DMS153 (cell line): ENCODE results near the gene TTC33.
A peak's percentile ranks its signal among the peaks of the same experiment; 100 is the strongest.
"Not testable (repeated sequence)": the region's sequence is repeated elsewhere in the genome, so short reads cannot be mapped to it uniquely, and the experiment has no call there.

Source experiments
- DNase-seq: peaks from one replicate; lab custom pipeline; 2025; lab: John Stamatoyannopoulos, UW

Gene TTC33

DNA sequence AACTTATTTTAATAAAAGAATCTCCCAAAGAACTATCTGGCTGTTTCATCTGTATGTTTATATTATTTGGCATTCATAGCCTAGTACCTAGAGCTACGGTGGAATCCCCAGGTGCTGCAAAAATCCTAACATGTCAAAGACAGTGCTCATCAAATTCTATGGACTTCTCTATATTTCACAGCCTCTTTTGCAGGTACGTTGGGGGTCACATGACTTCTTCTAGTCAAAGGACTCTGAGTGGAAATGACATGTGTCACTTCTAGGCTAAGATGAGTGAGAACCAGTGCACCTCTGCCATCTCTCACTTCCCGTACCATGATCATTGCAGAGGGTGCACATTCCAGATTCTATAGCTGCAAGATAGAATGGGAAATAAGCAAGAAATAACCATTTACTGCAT is 148.6 kb downstream of the TTC33 start:
- no peak for DNase-seq

DNA sequence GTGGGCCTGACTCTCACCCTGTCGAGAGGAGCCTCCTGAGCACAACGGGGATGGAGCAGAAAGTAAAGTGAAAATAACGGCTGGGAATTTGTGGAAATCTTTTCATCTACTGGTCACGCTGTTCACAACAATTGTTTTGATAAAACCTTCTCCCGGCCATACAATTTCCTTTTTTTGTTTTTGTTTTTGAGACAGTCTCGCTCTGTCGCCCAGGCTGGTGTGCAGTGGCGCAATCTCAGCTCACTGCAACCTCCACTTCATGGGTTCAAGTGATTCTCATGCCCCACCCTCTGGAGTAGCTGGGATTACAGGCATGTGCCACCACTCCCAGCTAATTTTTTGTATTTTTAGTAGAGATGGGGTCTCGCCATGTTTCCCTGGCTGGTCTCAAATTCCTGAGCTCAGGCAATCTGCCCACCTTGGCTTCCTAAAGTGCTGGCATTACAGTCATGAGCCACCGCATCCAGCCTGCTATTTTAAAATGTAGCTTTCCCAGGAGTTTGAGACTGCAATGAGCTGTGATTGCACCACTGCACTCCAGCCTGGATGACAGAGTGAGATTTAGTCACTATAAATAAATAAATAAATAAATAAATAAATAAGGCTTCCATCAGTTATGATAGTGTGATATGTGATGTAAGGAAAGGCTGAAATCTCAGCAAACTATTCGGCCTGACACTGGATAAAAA is 149.5 kb downstream of the TTC33 start:
- no peak for DNase-seq

DNA sequence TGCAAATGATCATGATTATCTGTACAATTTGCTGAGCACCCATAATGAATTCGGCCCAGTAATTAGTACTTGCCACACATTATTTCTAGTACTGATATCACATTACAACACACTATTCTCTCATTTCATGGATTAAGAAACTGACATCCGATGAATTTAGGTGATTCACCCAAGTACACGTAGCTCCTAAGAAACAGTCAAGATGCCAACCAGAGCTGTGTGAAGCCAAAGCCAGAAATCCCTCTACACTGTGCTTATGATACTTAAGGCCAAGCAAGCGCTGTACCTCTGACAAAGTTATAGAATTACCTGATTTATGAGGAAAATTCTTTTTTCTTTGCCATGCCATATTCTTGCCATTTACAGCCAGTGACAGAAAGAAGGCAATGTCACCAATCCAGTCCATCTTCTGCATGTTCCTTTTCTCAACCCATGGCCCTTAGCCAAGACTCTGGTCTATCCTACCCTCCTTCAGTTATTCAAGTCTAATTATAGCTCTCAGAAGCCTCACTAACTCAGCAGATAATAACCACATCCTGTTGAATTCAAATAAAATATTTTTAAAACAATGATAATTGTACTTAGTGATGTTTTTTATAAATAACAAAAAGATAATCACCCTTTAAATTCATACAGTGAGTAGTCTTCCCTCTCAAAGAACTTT is 150.3 kb downstream of the TTC33 start:
- no peak for DNase-seq

DNA sequence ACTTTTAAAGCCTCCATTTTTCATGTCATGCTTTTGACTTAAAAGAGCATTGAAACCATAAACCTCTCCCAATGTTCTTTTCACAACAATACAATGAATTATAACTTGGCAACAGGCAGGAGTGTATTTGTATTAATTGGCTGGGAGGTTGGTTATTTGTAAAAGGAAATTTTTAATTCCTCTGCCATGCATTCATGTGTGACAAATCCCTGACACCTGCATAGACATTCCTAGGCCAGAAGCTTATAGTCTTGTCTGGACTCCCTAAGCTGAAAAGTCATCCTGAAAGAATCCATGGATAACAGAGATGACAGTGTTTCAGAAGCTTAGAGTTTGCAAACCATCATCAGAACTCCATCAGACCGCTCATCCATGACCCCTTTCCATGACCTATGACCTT is 152.4 kb downstream of the TTC33 start:
- no peak for DNase-seq

DNA sequence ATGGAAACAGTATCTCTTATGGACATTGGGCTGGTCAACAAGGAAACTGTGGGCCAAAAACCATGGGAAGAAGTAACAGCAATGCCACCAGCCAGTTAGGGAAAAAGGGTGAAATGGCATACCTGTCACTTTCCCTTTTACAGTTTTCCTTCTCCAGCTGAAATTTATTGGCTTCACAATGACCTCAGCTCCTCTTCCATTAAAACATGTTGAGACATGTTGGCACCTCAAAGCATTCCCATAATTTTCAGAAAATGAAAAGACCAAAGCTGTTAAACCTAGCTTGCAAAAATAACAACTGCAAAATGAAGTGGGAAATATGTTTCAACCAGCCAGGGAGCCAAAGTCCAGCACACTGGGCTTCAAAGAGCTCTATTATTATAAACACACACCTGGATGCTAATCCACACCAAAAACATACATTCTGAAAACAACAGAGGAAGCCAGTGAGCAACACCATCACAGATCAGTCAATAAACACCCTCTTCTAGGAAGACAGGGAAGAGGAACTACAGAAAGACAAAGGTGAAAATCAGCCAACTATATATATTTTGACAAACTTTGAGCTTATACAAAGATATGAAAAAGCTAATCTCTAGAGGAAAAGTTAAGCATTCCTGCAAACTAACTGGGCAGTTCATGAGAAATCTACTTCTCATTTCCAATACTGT is 154.4 kb downstream of the TTC33 start:
- DNase-seq, result peak; percentile 33

DNA sequence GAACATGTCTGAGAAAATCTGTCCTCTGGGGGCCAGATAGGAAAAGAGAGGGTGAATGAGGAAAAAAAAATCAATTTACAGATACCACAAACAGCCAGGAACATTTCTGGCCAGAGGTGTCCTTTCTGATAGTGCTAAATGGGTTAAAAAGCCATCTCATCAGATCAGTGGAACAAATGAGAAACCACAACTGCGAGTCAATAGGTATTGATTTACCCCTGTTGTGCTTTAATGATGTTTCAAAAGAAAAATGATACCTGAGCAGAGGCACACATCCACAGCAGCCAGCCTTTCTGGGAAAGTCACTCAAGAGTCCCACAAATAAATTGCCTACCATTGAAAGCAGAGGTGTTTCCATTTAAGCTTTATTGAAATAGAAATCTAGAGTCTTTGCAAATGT is 155.4 kb downstream of the TTC33 start:
- DNase-seq, result no peak

DNA sequence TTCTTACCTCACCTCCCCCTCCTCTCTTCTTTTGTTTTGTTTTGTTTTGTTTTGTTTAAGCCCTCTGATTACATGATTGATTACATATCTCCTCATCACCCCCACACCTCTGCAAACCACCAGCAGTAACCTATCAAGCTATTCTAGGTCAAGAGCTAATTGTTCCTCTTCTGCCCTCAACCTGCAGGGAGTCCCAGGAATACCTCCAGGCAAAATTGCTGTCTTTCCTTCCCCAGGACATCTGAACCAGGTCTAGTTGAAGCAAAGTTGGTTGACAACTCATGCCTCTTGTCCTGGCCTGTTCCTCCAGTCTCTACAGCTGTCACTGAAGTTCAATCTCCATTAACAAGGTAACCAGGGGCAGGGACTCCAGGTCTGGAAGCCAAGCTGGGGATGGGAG is 156.1 kb downstream of the TTC33 start:
- no peak for DNase-seq

DNA sequence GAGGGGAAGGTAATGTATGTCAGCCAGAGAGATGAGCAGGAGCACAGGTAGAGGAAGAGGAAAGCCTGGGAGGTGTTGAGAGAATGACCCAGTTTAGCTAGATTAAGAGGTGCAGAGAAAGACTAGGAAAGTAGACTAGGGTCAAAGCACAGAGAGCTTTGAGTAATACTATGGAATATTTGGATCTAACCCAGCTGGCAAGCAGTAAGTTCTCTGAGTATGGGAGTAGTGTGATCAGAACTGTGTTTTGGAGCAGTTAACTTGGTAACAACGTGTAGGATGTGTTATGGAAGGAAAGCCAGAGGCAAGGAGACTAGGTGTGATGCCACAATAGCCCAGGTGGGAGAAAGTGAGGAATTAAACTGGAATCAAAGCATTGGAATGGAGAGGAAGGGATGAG is 160.9 kb downstream of the TTC33 start:
- no peak for DNase-seq

DNA sequence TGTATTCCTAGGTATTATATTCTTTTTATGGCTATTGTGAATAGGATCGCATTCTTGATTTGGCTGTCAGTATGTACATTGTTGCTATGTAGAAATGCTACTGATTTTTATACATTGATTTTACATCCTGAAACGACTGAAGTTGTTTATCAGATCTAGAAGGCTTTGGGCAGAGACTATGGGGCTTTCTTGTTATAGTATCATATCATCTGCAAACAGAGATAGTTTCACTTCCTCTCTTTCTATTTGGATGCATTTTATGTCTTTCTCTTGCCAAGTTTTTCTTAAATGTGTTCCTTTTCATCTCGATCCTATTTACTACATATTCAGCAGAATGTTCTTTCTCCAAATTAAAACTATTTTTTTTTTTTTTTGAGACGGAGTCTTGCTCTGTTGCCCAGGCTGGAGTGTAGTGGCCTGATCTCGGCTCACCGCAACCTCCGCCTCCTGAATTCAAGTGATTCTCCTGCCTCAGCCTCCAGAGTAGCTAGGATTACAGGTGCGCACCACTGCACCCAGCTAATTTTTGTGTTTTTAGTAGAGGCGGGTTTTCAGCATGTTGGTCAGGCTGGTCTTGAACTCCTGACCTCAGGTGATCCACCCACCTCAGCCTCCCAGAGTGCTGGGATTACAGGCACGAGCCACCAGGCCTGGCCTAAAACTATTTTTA is 163.9 kb downstream of the TTC33 start:
- not testable (repeated sequence) for DNase-seq

DNA sequence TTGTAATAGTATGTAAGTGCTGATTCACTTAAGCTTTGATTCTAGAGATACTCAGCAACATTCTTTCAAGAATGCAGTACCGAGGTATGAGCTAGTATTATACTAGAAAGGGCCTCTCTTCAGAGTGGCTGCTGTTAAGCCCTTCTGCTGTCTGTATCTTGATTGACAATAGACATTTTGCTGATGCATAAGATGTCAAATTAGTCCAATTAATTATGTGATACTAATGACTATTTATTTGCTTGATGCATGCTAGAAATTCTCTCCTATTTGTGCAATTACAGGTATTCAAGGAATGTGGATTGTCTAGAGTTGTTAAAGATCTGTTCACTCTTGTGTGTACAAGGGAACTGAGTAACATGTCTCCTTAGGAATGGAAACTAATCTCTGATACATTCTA is 168.4 kb downstream of the TTC33 start:
- DNase-seq, result no peak

DNA sequence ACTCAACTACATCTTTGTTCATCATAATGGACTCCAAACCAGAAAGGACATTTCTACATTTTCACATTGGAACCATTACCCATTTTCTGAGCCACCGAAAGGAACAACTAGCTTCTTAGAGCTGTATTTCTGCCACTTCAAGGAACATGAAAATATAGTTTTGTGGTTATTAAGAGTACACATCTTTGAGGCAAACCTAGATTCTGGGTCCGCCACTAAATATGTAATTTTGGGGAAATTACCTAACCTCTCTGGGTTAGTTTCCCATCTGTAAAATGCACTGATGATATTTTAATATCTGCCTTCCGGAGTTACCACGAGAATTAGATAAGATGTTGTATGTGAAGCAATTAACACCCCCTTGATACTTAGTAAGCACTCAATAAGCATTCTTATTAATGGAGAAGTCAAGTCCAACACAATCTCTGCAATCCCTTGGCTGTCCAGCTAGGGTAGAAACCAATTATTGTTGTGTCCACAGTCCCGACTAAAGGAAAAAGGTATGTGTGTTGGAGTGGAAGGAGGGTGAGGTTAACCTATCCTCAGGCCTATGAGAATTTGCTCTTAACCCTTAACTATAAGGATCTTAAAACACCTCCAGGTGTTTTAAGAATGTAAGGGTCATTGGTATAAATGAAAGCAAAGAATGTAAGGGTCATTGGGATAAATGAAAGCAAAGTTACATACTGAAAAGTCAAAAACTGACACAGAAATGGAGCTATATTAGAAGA is 170.1 kb downstream of the TTC33 start:
- no peak for DNase-seq

DNA sequence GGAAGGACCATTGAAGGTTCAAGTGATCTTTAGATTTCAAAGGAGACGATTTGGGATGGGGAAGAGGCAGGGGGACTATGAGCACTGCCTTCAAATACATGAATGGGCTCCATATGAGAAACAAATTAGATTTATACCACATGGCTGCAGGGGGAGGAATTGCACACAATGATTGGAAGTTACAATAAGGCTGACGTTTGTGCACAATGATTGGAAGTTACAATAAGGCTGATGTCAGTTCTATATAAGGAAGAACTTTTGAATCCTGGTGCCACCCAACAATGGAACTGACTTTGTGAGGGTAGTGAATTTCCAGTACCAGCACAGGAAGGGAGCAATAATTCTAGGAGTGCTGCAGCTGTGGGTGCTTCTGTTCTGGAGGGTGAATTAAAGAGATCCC is 171.7 kb downstream of the TTC33 start:
- DNase-seq, result no peak

DNA sequence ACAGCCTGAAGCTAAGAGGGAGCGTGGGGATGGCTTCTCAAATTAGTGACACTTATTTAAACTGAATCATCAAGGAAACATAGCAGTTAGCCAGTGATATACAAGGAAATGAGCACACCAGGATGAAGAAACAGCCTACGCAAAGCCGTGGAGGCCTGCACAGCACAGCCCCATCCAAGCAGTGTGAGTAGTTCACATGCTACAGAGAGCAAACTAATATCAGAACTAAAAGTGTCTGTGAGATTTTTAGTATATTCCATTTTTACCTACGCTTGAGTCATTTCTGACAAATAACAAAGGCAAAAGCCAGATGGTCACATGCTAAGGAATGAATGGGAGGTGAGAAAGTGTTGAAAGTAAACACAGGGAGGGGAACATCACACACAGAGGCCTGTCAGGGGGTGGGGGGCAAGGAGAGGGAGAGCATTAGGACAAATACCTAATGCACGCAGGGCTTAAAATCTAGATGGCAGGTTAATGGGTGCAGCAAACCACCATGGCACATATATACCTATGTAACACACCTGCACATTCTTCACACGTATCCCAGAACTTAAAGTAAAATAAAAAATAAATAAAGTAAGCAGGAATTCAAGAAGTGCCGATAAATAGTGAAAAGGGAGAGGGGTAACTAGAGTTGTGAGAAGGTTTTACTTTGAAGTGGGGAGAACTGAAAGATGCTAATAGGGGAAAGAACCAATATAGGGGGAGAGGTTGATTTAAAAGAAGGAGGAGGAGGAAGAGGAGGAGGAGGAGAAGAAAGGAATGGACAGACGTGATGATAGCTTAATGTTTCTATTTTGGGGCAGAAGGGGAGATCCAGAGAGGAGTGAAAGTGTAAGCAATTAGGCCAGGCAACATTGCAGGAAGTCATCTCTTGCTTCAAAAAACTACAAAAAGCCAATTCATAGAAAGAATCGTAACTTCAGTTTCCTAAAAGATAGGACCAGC is 177.0 kb downstream of the TTC33 start:
- no peak for DNase-seq

DNA sequence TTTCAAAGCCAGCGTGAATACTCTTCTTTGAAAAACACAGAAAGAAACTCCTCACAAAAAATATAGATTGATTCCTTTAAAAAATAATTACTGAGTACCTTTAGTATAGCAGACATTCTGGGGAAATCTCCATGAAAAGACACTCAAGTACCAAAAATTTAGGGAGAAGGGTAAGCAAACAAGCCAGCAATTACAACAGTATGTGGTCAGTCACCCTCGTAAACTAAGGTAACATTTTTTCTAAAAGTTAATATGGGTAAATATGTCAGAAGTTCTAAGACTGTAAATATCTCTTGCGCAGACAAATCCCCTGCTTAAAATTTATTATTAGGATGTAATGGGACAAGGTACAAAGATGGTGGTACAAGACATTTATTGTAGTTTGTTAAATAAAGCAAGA is 178.0 kb downstream of the TTC33 start:
- DNase-seq, result no peak

DNA sequence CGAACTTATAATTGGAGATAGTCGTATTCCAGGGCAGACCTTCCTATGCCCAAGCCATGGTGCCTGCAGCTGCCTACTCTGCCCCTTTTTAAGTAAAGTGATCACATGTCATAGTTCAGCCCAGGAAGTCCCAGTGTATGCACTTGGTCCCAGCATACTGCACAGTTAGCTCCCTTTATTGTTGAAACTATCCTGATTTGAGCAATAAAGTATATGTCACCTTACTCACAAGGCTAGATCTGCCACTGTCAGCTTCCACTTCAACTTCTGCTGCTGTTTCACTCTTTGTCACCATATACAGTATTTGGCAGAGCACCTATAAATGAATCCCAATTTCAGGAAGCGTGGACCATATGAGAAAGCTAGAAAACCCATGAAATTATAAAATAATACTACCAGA is 179.8 kb downstream of the TTC33 start:
- no peak for DNase-seq

DNA sequence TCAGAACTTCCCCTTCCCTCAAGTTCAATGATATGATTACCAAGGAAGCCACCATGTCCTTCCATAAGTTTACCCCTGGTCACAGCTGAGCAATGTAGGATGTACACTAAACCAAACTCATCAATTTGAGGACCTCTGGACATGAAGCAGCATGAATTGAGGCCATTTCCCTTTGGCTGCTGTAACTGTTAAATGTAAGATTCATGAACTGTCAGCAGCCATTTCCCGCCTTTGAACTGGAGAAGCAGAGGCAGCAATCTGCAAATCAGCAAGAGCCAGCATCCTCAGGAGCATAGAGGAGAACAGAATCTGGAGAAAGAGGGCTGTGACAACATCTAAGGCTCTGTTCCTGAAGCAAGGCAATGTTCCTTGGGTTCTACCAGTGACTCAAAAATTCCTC is 180.3 kb downstream of the TTC33 start:
- DNase-seq, result no peak

DNA sequence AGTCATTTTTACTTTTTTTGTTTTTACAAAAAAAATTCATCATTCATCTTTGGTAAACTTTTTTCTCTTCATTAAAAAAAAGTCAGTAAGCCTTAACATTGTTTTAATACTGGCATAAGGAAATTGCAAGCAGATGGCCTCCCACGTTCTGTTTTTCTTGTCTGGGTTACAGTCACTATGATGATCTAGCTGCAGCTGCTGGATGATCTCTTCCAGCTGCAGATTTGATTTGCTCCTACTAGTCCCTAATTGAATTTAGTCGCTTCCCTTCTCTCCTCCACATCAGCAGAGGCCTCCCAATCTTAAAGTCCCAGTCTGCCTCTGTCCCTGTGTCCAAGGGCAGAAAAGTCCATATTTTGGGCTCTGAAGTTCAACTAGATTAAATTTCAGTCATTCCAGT is 182.8 kb downstream of the TTC33 start:
- DNase-seq, result no peak

DNA sequence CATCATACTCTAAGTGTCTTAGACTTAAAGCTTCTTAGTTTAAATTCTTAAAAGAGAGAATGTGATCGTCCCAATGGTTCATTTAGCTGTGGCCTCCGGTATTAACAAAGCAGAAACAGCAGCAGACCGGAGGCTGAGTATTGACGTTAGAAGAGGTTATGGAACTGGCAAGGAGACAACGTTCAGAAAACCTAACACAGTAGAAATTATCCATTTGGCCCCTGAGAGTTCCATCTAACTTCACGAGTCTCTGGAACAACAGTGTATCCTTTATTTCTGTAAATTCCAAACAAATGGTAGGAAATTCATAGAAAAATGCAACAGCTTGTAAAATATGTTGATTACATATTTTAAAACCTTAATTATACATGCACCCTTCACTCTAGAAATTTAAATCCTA is 183.4 kb downstream of the TTC33 start:
- DNase-seq, result no peak

DNA sequence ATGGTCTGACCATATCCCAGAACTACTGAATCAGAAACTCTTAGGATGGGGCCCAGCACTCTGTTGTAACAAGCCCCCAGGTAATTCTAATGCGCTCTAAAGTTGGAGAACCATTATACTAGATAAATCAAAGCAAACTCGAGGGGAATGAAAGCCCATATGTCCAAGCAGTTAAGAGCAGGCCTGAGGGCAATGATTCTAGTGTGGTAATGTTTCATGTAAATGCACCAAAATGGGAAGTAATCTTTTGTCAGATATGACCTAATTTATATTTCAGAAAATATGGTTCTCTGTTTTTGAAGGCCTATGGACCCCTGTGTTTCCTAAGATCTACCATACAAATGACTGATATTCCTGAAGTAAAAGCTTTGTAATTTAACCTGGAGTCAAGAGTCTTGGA is 184.0 kb downstream of the TTC33 start:
- no peak for DNase-seq

DNA sequence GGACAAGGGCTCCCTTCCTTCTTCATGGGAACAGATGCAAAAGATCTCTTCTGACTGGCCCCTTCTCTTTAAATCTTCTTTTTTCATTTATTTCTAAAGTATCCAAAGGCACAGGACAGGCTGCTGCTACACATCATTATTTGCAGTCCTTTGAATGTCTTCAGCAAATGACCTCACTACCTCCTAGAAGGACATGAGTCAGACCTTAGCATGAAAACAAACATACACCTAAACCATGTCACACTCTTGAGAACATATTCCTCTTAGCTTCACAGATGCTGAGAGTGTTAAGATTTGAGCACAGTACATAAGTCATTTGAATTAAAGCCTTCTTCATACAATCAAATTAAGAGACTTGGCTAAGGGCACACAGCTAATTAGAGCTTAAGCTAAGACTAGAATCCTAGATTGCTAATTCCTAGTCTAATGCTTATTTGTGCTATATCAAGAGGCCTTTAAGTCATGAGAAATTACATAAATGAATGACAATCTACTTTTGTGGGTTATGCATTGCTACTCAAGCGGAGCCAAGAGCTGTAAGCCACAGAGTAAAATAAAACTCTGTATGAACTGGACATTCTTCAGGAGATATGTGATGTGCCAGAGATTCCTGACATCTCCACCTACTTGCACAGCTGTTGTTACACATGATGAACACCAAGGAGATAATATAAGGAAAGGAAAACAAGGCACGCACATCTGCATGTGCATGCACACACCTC is 185.2 kb downstream of the TTC33 start:
- DNase-seq, result no peak
